LoVo (cell line): ENCODE data around the gene ARL5B.
"Not testable (repeated sequence)": the region's sequence is repeated elsewhere in the genome, so short reads cannot be mapped to it uniquely, and the experiment has no call there.

ENCODE experiments used
- DNase-seq: peaks from one replicate; pipeline ENCODE4 v3.0.0-alpha.2; 2016; ENCODE audit warnings: low spot score

The ARL5B gene, protein sequence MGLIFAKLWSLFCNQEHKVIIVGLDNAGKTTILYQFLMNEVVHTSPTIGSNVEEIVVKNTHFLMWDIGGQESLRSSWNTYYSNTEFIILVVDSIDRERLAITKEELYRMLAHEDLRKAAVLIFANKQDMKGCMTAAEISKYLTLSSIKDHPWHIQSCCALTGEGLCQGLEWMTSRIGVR

DNA sequence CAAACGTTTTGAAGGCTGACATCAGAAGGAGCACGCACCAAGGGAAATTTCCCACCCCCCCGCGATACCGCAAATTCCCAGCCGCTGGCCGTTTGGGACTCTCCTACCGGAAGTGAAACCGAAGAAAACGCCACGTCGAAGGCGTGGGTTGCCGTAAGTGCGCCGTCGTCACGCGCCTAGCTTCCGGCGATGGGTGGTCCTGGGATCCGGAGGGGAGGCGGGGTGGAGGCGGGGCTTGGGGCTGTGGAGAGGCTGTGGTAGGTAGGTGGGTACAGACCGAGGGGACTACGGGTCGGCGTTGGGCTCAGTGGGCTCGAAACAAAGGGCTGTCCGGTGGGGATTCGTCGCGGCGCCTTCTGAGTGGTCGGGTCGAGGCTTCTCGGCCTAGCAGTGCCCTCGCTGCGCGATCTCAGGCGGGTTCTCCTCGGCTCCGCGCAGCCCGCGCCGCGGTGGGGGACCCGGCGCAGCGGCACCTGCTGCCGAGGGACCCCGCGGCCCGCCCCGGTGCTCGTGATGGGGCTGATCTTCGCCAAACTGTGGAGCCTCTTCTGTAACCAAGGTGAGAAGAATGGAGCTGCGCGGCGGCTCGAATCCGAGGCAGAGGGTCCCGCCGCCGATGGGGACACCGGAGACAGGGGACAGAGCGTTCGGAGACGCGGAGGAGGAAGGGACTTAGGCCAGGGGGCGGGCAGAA lies at the start of gene ARL5B:
ARL5B (plus strand) TSS at position 307 of the 694 bp plus-strand sequence; CDS start at position 514, 207 bp downstream.
- DNase-seq: peak; percentile 91

DNA sequence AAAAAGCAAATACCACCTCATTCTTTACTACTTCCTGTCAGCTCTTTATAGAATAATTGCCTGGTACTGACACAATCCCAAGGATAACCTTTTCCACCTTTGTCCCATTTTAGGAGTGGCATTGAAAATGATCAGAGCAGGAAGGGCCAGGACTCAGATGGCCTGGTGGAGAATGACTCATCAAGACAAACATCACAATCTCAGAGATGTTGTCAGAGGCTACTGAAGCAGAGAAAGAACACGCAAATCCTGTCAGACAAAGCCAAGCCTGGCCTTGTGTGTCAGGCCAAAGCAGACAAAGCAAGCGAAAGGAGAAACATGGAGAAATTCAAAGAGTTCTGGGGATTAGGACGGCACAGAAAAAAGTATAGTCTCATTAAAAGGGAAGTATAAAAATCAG lies 48.7 kb upstream of the ARL5B start:
- DNase-seq: peak; percentile 91

DNA sequence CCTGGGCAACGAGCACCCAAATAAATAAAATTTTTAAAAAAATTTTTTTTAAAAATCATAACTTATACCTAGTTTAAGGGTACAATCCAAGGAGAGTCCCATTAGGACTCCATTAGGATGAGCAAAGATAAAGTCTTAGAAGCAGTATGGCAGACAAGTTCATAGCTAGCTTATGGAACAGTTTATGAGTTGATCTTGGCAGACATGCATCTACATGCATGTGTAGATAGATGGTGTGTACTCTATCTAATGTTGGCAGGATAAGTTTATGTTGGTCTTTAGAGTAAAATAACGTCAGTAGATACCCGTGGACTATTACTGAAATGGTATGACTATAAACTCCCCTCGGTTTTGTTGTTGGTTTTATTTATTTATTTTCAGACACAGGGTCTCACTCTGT lies 48.1 kb upstream of the ARL5B start:
- no peak for DNase-seq

DNA sequence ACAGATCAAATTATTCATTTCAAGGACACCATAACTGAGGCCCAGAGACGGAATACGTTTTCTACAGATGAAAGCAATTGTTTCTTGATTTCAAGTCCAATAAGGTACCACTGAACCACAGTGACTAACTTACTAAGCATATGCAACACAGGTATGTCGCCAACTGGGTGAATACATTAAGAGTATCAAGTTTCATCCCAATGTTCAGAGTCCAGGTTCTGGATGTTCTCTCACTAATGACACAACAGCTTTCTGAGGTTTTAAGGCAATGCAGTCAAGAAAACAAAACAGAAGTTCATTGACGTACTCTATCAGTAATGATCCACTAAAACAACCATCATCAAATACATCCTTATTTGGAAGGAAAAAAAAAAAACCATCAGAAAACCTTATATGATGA lies 43.6 kb upstream of the ARL5B start:
- peak; percentile 21 for DNase-seq

DNA sequence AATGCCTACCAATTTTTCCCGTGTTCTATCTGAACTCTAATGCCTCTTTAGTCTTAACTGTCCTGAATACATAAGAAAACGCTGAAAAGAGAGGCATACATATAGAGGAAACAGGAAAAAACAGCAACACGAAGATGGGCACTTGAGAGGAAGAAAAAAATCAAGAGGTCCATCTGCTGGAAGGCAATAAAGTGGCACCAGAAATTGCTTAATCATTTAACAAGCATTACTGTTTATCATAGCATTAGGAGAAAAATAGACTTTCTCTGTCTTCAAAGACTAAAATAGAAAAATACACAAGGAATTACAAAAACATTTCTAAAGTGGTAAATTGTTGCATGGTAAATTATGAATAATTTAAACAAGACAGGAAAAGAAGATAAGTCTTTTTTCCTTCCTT lies 42.9 kb upstream of the ARL5B start:
- DNase-seq: peak; percentile 21

DNA sequence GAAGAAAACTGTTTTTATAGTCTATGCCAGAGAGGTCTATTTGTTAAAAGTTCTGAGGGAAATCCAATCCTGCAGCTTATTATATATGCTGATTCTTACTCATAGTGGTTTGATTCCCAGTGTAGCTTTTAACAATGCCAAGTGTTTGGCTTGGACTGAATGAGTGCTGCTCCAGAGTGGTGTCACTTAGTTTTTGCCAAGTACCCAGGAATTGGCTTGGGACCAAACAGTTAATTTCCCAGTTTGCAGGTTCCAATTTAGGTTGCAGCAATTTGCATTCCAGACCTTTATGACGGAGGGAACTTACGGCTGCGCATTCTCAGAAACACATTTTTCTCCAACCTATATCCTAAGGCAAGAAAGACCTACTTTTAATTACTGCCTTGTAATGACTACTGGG lies 40.2 kb upstream of the ARL5B start:
- no peak for DNase-seq

DNA sequence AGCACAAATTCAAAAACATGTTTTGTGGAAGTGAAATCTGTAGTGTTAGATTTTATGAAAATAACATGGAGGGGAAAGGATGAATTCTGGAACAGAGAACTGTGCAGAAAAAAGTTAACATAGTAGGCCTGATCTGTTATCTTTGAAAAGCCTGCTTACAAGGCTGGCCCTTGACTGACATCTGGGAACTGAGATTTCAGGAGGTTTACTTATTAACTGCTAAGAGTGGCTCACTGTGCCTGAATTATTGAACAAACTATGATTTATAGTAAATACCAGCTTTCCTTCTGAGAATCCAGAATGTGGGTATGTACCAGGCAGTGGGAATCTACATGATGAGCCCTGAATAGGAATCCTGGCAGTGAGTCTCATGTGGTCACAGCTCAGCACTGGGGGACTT lies 38.4 kb upstream of the ARL5B start:
- no peak for DNase-seq

DNA sequence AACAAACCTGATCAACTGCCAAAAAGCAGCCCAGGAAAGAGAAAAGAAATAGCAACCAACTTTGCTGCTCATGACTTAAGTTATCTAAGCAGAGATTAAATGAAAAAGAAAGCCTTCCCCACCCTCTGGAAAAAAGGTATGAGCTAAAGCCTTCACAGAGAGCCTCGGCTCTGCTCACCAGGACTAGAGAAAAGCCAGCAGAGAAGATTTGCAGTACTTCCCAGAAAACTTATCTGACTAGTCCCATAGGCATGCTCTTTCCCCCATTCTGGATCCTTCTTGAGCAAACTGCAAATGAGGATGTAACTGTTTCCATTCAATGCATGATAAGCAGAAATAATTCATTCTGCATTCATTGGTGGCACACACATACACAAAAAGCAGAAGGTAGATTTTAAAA lies 35.6 kb upstream of the ARL5B start:
- DNase-seq: not testable (repeated sequence)

DNA sequence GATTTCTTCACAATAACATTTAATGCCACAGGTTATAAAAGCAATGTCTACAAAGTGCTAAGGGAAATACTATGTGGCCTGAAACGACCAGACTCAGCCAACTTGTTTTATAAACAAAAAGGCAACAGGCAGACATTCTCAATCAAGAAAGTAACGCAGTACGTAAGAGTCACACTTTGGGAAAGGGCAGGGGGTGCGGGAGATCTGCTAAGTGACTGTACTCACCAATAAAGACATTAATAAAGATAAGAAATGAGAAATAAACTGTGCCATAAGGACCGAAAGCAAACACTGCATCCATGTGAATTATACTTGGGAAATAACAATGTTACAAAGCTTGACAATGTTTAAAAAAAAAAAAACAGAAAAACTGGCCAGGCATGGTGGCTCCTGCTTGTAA lies 33.3 kb upstream of the ARL5B start:
- DNase-seq: no peak

DNA sequence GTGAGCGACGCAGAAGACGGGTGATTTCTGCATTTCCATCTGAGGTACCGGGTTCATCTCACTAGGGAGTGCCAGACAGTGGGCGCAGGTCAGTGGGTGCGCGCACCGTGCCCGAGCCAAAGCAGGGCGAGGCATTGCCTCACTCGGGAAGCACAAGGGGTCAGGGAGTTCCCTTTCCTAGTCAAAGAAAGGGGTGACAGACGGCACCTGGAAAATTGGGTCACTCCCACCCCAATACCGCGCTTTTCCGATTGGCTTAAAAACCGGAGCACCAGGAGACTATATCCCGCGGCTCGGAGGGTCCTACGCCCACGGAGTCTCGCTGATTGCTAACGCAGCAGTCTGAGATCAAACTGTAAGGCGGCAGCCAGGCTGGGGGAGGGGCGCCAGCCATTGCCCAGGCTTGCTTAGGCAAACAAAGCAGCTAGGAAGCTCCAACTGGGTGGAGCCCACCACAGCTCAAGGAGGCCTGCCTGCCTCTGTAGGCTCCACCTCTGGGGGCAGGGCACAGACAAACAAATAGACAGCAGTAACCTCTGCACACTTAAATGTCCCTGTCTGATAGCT lies 31.7 kb upstream of the ARL5B start:
- DNase-seq: peak; percentile 54

DNA sequence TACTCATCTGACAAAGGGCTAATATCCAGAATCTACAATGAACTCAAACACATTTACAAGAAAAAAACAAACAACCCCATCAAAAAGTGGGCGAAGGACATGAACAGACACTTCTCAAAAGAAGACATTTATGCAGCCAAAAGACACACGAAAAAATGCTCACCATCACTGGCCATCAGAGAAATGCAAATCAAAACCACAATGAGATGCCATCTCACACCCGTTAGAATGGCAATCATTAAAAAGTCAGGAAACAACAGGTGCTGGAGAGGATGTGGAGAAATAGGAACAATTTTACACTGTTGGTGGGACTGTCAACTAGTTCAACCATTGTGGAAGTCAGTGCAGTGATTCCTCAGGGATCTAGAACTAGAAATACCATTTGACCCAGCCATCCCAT lies 26.7 kb upstream of the ARL5B start:
- not testable (repeated sequence) for DNase-seq

DNA sequence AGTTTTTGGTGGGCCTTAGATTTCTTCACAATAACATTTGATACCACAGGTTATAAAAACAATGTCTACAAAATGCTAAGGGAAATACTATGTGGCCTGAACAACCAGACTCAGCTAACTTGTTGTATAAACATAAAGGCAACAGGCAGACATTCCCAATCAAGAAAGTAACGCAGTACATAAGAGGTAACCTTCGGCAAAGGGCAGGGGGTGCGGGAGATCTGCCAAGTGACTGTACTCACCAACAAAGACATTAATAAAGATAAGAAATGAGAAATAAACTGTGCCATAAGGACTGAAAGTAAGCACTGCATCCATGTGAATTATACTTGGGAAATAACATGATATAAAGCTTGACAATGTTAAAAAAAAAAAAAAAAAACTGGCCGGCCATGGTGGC lies 23.2 kb upstream of the ARL5B start:
- no peak for DNase-seq

DNA sequence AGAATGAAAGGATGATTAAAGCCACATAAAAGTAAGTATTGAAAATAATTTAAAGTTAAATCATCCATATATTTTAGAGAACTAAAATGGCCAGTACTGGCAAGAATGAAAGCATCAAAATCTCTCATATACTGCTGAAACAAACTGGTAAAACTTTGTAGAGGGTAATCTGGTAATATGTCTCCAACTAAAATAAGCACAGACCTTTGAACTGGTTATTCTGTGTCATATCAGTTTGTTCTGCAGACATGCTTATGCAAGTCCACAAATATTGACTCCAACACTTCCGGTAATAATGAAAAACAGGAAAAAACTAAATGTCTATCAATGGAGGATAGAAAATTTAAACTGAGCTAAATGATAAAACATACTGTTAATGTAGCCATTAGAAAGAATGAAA lies 21.8 kb upstream of the ARL5B start:
- not testable (repeated sequence) for DNase-seq

DNA sequence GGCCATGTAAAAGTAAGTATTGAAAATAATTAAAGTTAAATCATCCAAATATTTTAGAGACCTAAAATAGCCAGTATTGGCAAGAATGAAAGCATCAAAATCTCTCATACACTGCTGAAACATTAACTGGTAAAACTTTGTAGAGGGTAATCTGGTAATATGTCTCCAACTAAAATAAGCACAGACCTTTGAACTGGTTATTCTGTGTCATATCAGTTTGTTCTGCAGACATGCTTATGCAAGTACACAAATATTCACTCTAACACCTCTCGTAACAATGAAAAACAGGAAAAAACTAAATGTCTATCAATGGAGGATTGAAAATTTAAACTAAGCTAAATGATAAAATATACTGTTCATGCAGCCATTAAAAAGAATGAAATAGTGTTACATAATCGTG lies 19.5 kb upstream of the ARL5B start:
- not testable (repeated sequence) for DNase-seq

DNA sequence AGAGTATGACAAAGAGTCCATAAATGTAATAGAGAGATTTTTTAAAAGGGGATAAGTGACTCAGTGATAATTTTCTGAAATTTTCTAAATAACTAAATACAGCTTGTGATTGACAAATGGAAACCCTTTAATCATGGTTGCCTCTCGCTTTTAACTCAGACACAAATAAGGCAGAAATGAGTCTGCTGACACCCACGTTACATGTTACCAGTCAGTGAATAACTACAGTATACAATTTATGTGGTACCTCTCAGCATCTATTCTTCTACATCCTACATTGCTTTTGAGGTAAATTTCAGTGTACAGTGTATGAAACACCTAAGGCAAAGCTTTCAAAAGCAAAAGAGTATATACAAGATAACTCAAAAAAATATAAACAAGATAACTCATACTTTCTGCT lies 12.1 kb upstream of the ARL5B start:
- no peak for DNase-seq

DNA sequence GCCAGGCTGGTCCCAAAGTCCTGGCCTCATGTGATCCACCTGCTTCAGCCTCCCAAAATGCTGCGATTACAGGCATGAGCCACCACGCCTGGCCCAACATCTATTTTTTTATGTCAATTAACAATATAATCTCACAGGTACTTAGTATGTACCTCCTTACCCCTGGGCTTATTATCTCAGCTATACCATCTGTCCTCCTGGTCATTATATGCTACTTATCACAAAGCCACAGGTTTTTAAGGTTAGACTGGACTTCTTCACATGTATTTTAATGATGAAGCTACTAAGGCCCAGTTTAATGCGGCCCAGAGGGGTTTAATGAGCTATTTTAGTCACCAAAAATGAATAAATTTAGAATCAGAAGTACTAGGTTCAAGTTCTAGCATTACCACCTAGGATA lies 11.3 kb upstream of the ARL5B start:
- DNase-seq: no peak

DNA sequence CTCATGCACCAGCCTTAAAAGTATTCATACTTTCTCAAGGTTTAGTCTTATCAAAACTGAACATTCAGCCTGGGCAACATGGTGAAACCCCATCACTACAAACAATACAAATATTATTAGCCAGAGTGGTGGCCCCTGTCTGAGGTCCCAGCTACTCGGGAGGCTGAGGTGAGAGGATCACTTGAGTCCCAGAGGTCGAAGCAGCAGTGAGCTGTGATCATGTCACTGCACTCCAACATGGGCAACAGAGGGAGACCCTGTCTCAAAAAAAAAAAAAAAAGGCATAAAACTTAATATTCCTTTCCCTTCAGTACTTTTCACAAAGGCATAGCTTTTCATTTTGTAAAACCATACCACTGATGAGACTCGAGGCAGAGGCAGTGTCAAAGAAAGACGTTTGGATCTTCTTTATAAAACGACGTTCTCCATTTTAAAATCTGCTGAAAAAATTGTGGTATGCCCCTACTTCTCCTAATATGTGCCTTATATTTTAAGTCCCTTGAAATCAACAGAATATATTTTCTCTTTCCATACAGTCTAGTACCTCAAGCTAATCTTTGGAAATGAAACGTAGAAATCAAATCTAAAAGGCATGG lies 9.8 kb upstream of the ARL5B start:
- no peak for DNase-seq

DNA sequence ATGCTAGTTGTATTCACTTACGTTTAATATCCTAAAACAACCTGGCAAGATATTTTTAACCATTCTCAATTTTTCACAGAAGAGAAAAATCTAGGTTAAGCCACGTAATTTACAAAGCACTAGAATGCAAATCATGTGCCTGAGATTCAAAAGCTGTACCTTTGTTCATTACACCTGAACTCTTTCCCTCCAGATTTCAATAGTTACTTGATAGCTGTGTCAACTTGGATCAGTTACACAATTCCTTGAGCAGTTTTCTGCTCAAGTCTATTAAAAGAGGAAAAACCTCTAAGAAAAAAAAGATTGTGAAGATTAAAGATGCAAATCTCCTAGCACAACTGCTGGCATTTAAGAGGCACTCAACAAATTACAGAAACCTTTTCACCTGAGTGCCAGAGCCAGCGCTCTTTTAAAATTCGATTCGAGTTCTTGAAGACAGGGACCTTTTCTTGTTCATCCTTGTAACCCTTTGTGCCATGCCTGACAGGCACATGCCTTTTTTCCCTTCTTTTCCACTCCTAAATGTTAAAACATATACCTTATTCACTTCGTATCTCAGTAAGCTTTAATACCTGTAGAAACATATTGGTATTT lies 8.7 kb upstream of the ARL5B start:
- no peak for DNase-seq

DNA sequence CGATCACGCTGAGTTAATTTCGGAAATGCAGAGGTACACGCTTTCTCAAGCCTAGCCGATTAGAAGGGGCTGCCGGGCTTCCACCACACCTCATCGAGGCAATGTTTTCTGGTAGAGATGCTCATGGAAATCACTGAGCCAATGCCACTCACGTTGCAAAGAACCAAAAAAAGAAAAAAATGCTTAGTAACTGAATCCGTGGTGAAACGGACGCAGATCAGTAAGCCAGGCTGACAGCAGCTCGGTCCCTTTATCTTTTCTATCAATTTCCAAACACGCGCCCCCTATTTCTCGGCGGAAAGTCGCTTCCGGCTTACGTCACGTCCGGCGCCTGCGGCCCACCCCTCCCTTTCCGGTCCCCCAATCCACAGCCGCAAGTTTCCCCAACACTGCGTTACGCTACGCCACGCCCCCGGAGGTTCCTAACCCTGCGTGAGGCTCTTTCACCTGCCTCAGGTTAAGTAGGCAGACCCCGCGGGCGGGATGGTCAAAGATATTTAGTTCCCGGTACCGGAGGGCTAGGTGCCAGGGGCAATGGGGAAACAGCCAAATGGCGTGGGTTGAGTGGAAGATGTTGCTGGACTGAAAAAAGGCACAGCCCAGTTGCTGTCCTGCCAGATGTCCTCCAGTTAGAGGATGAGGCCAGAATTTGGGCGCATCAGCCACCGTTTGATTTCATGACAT lies 7.8 kb upstream of the ARL5B start, which contains the start of gene NSUN6:
NSUN6 (minus strand) TSS at position 264 of the 684 bp plus-strand sequence. CDS start 384 bp downstream, outside the sequence.
- peak; percentile 90 for DNase-seq

DNA sequence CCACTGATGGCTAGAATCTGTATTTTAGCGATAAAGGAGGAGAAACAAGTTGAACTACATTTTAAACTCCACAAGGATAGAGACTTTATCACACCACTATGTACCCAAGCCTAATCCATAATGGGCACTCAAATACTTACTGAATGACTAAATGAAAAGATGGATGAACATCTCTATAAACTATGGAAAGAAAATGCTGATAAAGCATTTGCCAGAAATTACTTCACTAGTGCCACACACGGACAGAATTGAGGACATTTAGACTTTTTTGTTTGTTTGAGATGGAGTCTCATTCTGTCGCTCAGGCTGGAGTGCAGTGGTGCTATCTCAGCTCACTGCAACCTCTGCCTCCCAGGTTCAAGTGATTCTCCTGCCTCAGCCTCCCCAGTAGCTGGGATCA lies 6.1 kb upstream of the ARL5B start:
- no peak for DNase-seq

DNA sequence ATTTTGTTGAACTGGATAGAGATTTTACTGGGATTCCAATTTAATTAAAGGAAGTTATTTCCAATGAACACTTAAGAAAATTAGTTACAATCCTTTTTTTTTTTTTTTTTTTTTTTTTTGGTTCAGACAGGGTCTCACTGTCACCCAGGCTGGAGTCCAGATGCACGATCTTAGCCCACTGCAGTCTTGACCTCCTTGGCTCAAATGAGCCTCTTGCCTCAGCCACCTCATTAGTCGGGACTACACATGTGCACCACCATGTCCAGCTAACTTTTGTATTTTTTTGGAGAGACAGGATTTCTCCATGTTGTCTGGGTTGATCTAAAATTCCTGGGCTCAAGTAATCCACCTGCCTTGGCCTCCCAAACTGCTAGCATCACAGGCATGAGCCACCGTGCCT lies 2.5 kb upstream of the ARL5B start:
- no peak for DNase-seq
